Measurements from ENCODE around the gene MLXIPL. TPM values are rescaled to one million over a fixed set of nuclear protein-coding genes. Genes with fewer than 3 reads are reported as not detected.
"Not testable (repeated sequence)": the region's sequence is repeated elsewhere in the genome, so short reads cannot be mapped to it uniquely, and the experiment has no call there.

Gene MLXIPL
- total RNA-seq, 1 donor, result 0.72 TPM

GRCh38 chr7:73663033-73663432, 38.7 kb upstream of the MLXIPL start:
- Histone ChIP-seq H3K36me3 (ENCODE audit: insufficient read depth, low read length) (no peaks in the 10 kb centered on the region), H3K9me3 (ENCODE audit: low read depth, low read length) (no peaks in the 10 kb centered on the region), H3K27ac (ENCODE audit: low read depth, low read length) (no peak overlapping the region), H3K79me2 (ENCODE audit: insufficient read depth, low read length) (no peaks in the 10 kb centered on the region), H3K4me2 (ENCODE audit: insufficient read depth, low read length) (no peak overlapping the region), H2AFZ (ENCODE audit: low read length) (no peak overlapping the region), H3K4me1 (ENCODE audit: insufficient read depth, low read length) (no peaks in the 10 kb centered on the region), H4K20me1 (ENCODE audit: insufficient read depth, low read length) (no peaks in the 10 kb centered on the region), H3K4me3 (ENCODE audit: insufficient read depth, low read length) (no peak overlapping the region), H3K27me3 (ENCODE audit: insufficient read depth, low read length) (peaks cover 9% of the 10 kb centered on the region)
- no peak for TF ChIP-seq CTCF (IDR thresholded peaks at IDR 0.05; ENCODE audit: extremely low read depth, low read depth, low read length)
- DNase-seq (ENCODE audit: insufficient read length, low spot score, missing footprints), result no peak

- not testable (repeated sequence) for H3K4me3 ChIP-seq (ENCODE audit: insufficient read depth, low read length); H3K27me3 ChIP-seq (ENCODE audit: insufficient read depth, low read length); DNase-seq (ENCODE audit: insufficient read length, low spot score, missing footprints); H3K36me3 ChIP-seq (ENCODE audit: insufficient read depth, low read length); H3K9me3 ChIP-seq (ENCODE audit: low read depth, low read length); H2AFZ ChIP-seq (ENCODE audit: low read length); H3K4me1 ChIP-seq (ENCODE audit: insufficient read depth, low read length); H4K20me1 ChIP-seq (ENCODE audit: insufficient read depth, low read length); H3K4me2 ChIP-seq (ENCODE audit: insufficient read depth, low read length); H3K79me2 ChIP-seq (ENCODE audit: insufficient read depth, low read length); H3K27ac ChIP-seq (ENCODE audit: low read depth, low read length)
Observed at GRCh38 chr7:73660594-73660993, 36.3 kb upstream of the MLXIPL start.

- Histone ChIP-seq H3K4me2 (ENCODE audit: insufficient read depth, low read length) (no peak overlapping the region), H3K27me3 (ENCODE audit: insufficient read depth, low read length) (peaks cover 2% of the 10 kb centered on the region), H3K4me1 (ENCODE audit: insufficient read depth, low read length) (no peaks in the 10 kb centered on the region), H3K27ac (ENCODE audit: low read depth, low read length) (no peak overlapping the region), H4K20me1 (ENCODE audit: insufficient read depth, low read length) (no peaks in the 10 kb centered on the region), H3K9me3 (ENCODE audit: low read depth, low read length) (no peaks in the 10 kb centered on the region), H3K79me2 (ENCODE audit: insufficient read depth, low read length) (no peaks in the 10 kb centered on the region), H3K36me3 (ENCODE audit: insufficient read depth, low read length) (no peaks in the 10 kb centered on the region), H3K4me3 (ENCODE audit: insufficient read depth, low read length) (no peak overlapping the region), H2AFZ (ENCODE audit: low read length) (no peak overlapping the region)
- no peak for TF ChIP-seq CTCF (IDR thresholded peaks at IDR 0.05; ENCODE audit: extremely low read depth, low read depth, low read length)
- no peak for DNase-seq (ENCODE audit: insufficient read length, low spot score, missing footprints)
Observed at GRCh38 chr7:73659983-73660382, 35.7 kb upstream of the MLXIPL start.

GRCh38 chr7:73655309-73655708, 31.0 kb upstream of the MLXIPL start:
- H3K79me2 ChIP-seq (ENCODE audit: insufficient read depth, low read length); H3K27ac ChIP-seq (ENCODE audit: low read depth, low read length); DNase-seq (ENCODE audit: insufficient read length, low spot score, missing footprints); H3K4me1 ChIP-seq (ENCODE audit: insufficient read depth, low read length); H3K4me2 ChIP-seq (ENCODE audit: insufficient read depth, low read length); H3K9me3 ChIP-seq (ENCODE audit: low read depth, low read length); H3K27me3 ChIP-seq (ENCODE audit: insufficient read depth, low read length); H3K36me3 ChIP-seq (ENCODE audit: insufficient read depth, low read length); H4K20me1 ChIP-seq (ENCODE audit: insufficient read depth, low read length); H2AFZ ChIP-seq (ENCODE audit: low read length); H3K4me3 ChIP-seq (ENCODE audit: insufficient read depth, low read length): not testable (repeated sequence)

- H3K4me3 ChIP-seq (ENCODE audit: insufficient read depth, low read length), result no peak overlapping the region
- H3K36me3 ChIP-seq (ENCODE audit: insufficient read depth, low read length), result no peaks in the 10 kb centered on the region
- H3K79me2 ChIP-seq (ENCODE audit: insufficient read depth, low read length), result no peaks in the 10 kb centered on the region
- DNase-seq (ENCODE audit: insufficient read length, low spot score, missing footprints), result no peak
- no peaks in the 10 kb centered on the region for H3K4me1 ChIP-seq (ENCODE audit: insufficient read depth, low read length)
- H3K27me3 ChIP-seq (ENCODE audit: insufficient read depth, low read length), result peaks cover 30% of the 10 kb centered on the region
- H3K4me2 ChIP-seq (ENCODE audit: insufficient read depth, low read length), result no peak overlapping the region
- H4K20me1 ChIP-seq (ENCODE audit: insufficient read depth, low read length), result no peaks in the 10 kb centered on the region
- no peak overlapping the region for H3K27ac ChIP-seq (ENCODE audit: low read depth, low read length)
- no peaks in the 10 kb centered on the region for H3K9me3 ChIP-seq (ENCODE audit: low read depth, low read length)
- no peak for TF ChIP-seq CTCF (IDR thresholded peaks at IDR 0.05; ENCODE audit: extremely low read depth, low read depth, low read length)
- H2AFZ ChIP-seq (ENCODE audit: low read length), result no peak overlapping the region
Observed at GRCh38 chr7:73652541-73652949, 28.2 kb upstream of the MLXIPL start.
